Neural progenitor cell (in vitro differentiated cells): Measurements from ENCODE around the gene KRR1. TPM values are rescaled to one million over a fixed set of nuclear protein-coding genes. Genes with fewer than 3 reads are reported as not detected.
"Not testable (repeated sequence)": the region's sequence is repeated elsewhere in the genome, so short reads cannot be mapped to it uniquely, and the experiment has no call there.

Source experiments
- DNase-seq: peaks from one replicate; pipeline ENCODE4 v3.0.0-alpha.2; 2016; ENCODE audit warnings: low spot score
- H2AFZ ChIP-seq: fragments of 200-600 bp; sonication (generic); replicated peaks from 2 replicates; pipeline ENCODE4 v1.6.1; 2016; ENCODE audit warnings: antibody characterized with exemption
- H3F3A ChIP-seq: fragments of 200-600 bp; sonication (generic); 2 replicates; pipeline ENCODE4 v1.6.1; 2016; ENCODE audit warnings: antibody characterized with exemption, low read depth
- H3K27ac ChIP-seq: fragments of 200-600 bp; sonication (generic); 2 replicates; pipeline ENCODE4 v1.5.1; 2016; ENCODE audit warnings: mild to moderate bottlenecking
- H3K27me3 ChIP-seq: fragments of 200-600 bp; sonication (generic); 2 replicates; pipeline ENCODE4 v1.6.1; 2016; ENCODE audit warnings: mild to moderate bottlenecking, moderate library complexity
- H3K36me3 ChIP-seq: fragments of 200-600 bp; sonication (generic); 2 replicates; pipeline ENCODE4 v1.5.1; 2016
- H3K4me1 ChIP-seq: fragments of 200-600 bp; sonication (generic); 2 replicates; pipeline ENCODE4 v1.6.1; 2016; ENCODE audit warnings: mixed run types
- H3K4me2 ChIP-seq: fragments of 200-600 bp; sonication (generic); 2 replicates; pipeline ENCODE4 v1.6.1; 2016
- H3K4me3 ChIP-seq: fragments of 200-600 bp; sonication (generic); 2 replicates; pipeline ENCODE4 v1.5.1; 2016
- H3K79me2 ChIP-seq: fragments of 200-600 bp; sonication (generic); 2 replicates; pipeline ENCODE4 v1.6.1; 2016; ENCODE audit warnings: low read depth
- H3K9ac ChIP-seq: fragments of 200-600 bp; sonication (generic); 2 replicates; pipeline ENCODE4 v1.6.1; 2016
- H3K9me3 ChIP-seq: fragments of 200-600 bp; sonication (generic); 2 replicates; pipeline ENCODE4 v1.5.1; 2016; ENCODE audit warnings: low read depth
- H4K20me1 ChIP-seq: fragments of 200-600 bp; sonication (generic); 2 replicates; pipeline ENCODE4 v1.6.1; 2016; ENCODE audit warnings: low read depth
- H3K27ac Mint-ChIP-seq: 3 replicates; pipeline ENCODE4 v1.8.0; 2021; ENCODE audit warnings: mixed read lengths
- H3K27me3 Mint-ChIP-seq: 2 replicates; pipeline ENCODE4 v1.8.0; 2022; ENCODE audit warnings: low read depth, mild to moderate bottlenecking, inconsistent platforms, moderate library complexity, mixed read lengths; ENCODE audit not compliant: insufficient read depth
- H3K36me3 Mint-ChIP-seq: 3 replicates; pipeline ENCODE4 v1.8.0; 2021; ENCODE audit warnings: mixed read lengths
- H3K4me1 Mint-ChIP-seq: 3 replicates; pipeline ENCODE4 v1.8.0; 2021; ENCODE audit warnings: mixed read lengths
- H3K4me3 Mint-ChIP-seq: 3 replicates; pipeline ENCODE4 v1.8.0; 2021; ENCODE audit warnings: mild to moderate bottlenecking, moderate library complexity, mixed read lengths
- H3K9me3 Mint-ChIP-seq: 3 replicates; pipeline ENCODE4 v1.8.0; 2020; ENCODE audit warnings: mixed read lengths
- EZH2 ChIP-seq: fragments of 200-600 bp; sonication (generic); IDR thresholded peaks from 2 replicates; pipeline ENCODE4 v1.6.1; 2017; ENCODE audit warnings: antibody characterized with exemption, mild to moderate bottlenecking, moderate library complexity
- EZH2phosphoT487 ChIP-seq: fragments of 200-600 bp; sonication (generic); IDR thresholded peaks from 2 replicates; pipeline ENCODE4 v1.6.1; 2017; ENCODE audit warnings: antibody characterized with exemption
- total RNA-seq: library from RNA; depleted of rRNA; stranded (reverse); fragments of >200 nt; gene quantifications from 2 replicates; pipeline ENCODE4 v1.2.3, GENCODE V29; 2015; ENCODE audit warnings: low replicate concordance
- TF ChIP-seq, protein P1 (sequence below): fragments of 200-600 bp; sonication (generic); IDR thresholded peaks from 2 replicates; pipeline ENCODE4 v1.5.1; 2017; ENCODE audit warnings: antibody characterized with exemption, mild to moderate bottlenecking

Gene KRR1
- total RNA-seq, 1 donor from 2014 or later: 70.0 TPM

DNA sequence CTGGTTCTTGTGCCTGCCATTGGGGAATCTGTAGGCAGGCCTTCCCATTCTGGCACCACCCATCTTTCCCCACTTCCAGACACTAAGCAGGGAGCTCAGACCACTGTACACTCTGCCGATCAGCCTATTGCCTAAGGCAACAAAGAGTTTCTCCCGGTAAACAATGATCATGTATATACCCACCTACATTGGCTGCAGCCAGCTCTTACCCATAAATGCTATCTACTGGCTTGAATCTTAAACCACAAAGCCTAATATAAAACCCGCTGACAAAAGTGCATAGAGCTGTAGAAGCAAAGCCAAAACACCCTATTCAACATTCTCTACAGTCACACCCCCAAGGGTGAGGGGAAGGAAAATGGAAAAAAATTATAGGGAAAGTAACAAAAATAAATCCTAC lies 51.7 kb downstream of the KRR1 start:
- no peak overlapping the region for H3K4me3 Mint-ChIP-seq
- no peak overlapping the region for H3K27ac ChIP-seq
- no peaks in the 10 kb centered on the region for H3K4me1 ChIP-seq
- no peak for DNase-seq
- H3K9me3 ChIP-seq: no peaks in the 10 kb centered on the region
- H3K4me3 ChIP-seq: no peak overlapping the region
- no peak overlapping the region for H3K27ac Mint-ChIP-seq
- H3K4me2 ChIP-seq: no peak overlapping the region
- H3F3A ChIP-seq: no peaks in the 10 kb centered on the region
- H3K36me3 Mint-ChIP-seq: no peaks in the 10 kb centered on the region
- no peaks in the 10 kb centered on the region for H3K79me2 ChIP-seq
- TF ChIP-seq, protein P1, sequence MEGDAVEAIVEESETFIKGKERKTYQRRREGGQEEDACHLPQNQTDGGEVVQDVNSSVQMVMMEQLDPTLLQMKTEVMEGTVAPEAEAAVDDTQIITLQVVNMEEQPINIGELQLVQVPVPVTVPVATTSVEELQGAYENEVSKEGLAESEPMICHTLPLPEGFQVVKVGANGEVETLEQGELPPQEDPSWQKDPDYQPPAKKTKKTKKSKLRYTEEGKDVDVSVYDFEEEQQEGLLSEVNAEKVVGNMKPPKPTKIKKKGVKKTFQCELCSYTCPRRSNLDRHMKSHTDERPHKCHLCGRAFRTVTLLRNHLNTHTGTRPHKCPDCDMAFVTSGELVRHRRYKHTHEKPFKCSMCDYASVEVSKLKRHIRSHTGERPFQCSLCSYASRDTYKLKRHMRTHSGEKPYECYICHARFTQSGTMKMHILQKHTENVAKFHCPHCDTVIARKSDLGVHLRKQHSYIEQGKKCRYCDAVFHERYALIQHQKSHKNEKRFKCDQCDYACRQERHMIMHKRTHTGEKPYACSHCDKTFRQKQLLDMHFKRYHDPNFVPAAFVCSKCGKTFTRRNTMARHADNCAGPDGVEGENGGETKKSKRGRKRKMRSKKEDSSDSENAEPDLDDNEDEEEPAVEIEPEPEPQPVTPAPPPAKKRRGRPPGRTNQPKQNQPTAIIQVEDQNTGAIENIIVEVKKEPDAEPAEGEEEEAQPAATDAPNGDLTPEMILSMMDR: no peak
- TF ChIP-seq EZH2phosphoT487 (no peak), EZH2 (no peak)
- no peaks in the 10 kb centered on the region for H3K27me3 ChIP-seq
- H2AFZ ChIP-seq: no peak overlapping the region
- H3K36me3 ChIP-seq: no peaks in the 10 kb centered on the region
- H4K20me1 ChIP-seq: no peaks in the 10 kb centered on the region
- H3K9ac ChIP-seq: no peak overlapping the region
- H3K27me3 Mint-ChIP-seq: no peaks in the 10 kb centered on the region
- no peaks in the 10 kb centered on the region for H3K4me1 Mint-ChIP-seq
- H3K9me3 Mint-ChIP-seq: peaks cover 12% of the 10 kb centered on the region

- H4K20me1 ChIP-seq, H3K4me1 ChIP-seq, H3K4me2 ChIP-seq, H3K27ac ChIP-seq, DNase-seq, H3K36me3 Mint-ChIP-seq, H3K27me3 Mint-ChIP-seq, H3K79me2 ChIP-seq, H3K4me3 Mint-ChIP-seq, H3K4me1 Mint-ChIP-seq, H3K27me3 ChIP-seq, H3K4me3 ChIP-seq, H3K36me3 ChIP-seq, H3K9ac ChIP-seq, H3K27ac Mint-ChIP-seq, H3K9me3 ChIP-seq, H3F3A ChIP-seq, H2AFZ ChIP-seq: not testable (repeated sequence)
- H3K9me3 Mint-ChIP-seq: peaks cover 12% of the 10 kb centered on the region
Observed at GRCh38 chr12:75457866-75458265, 53.5 kb downstream of the KRR1 start.

- Mint-ChIP-seq H3K4me3 (no peak overlapping the region), H3K27ac (no peak overlapping the region), H3K9me3 (peaks cover 12% of the 10 kb centered on the region), H3K4me1 (no peaks in the 10 kb centered on the region), H3K27me3 (no peaks in the 10 kb centered on the region), H3K36me3 (no peaks in the 10 kb centered on the region)
- no peak overlapping the region for H2AFZ ChIP-seq
- H3K79me2 ChIP-seq: no peaks in the 10 kb centered on the region
- H3K27me3 ChIP-seq: no peaks in the 10 kb centered on the region
- no peaks in the 10 kb centered on the region for H3K9me3 ChIP-seq
- H3K9ac ChIP-seq: no peak overlapping the region
- DNase-seq: no peak
- no peak overlapping the region for H3K27ac ChIP-seq
- no peaks in the 10 kb centered on the region for H3K36me3 ChIP-seq
- no peak overlapping the region for H3K4me2 ChIP-seq
- no peak overlapping the region for H3K4me3 ChIP-seq
- no peaks in the 10 kb centered on the region for H4K20me1 ChIP-seq
- no peaks in the 10 kb centered on the region for H3F3A ChIP-seq
- no peaks in the 10 kb centered on the region for H3K4me1 ChIP-seq
- no peak for TF ChIP-seq EZH2phosphoT487
- TF ChIP-seq, protein P1: no peak
Observed at GRCh38 chr12:75457191-75457590, 54.2 kb downstream of the KRR1 start.

DNA sequence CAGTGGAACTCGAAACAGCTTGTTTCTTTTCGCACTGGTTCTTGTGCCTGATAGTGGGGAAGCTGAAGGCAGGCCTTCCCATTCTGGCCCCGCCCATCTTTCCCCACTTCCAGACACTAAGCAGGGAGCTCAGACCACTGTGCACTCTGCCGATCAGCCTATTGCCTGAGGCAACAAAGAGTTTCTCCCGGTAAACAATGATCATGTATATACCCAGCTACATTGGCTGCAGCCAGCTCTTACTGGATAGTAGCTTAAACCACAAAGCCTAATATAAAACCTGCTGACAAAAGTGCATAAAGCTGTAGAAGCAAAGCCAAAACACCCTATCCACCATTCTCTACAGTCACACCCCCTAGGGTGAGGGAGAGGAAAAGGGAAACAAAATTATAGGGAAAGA lies 55.6 kb downstream of the KRR1 start:
- TF ChIP-seq EZH2: no peak
- no peak for TF ChIP-seq EZH2phosphoT487
- TF ChIP-seq, protein P1: no peak
- Mint-ChIP-seq H3K4me3 (no peak overlapping the region), H3K36me3 (no peaks in the 10 kb centered on the region), H3K27ac (no peak overlapping the region), H3K4me1 (no peaks in the 10 kb centered on the region), H3K9me3 (peaks cover 12% of the 10 kb centered on the region), H3K27me3 (no peaks in the 10 kb centered on the region)
- Histone ChIP-seq H3K9me3 (no peaks in the 10 kb centered on the region), H3K36me3 (no peaks in the 10 kb centered on the region), H3F3A (no peaks in the 10 kb centered on the region), H4K20me1 (no peaks in the 10 kb centered on the region), H3K4me3 (no peak overlapping the region), H2AFZ (no peak overlapping the region), H3K79me2 (no peaks in the 10 kb centered on the region), H3K4me1 (no peaks in the 10 kb centered on the region), H3K27me3 (no peaks in the 10 kb centered on the region), H3K9ac (no peak overlapping the region), H3K27ac (no peak overlapping the region), H3K4me2 (no peak overlapping the region)
- DNase-seq: no peak
